SH-SY5Y (cell line): Measurements from ENCODE around the gene MRPL14.

Source experiments
- GATA2 ChIP-seq: IDR thresholded peaks from 2 replicates; pipeline ENCODE4 v1.6.1; 2011; ENCODE audit warnings: mild to moderate bottlenecking, low read depth, low read length
- GATA3 ChIP-seq: IDR thresholded peaks from 2 replicates; pipeline ENCODE4 v1.6.1; 2011; ENCODE audit warnings: low read depth, mild to moderate bottlenecking, low read length, moderate library complexity

DNA sequence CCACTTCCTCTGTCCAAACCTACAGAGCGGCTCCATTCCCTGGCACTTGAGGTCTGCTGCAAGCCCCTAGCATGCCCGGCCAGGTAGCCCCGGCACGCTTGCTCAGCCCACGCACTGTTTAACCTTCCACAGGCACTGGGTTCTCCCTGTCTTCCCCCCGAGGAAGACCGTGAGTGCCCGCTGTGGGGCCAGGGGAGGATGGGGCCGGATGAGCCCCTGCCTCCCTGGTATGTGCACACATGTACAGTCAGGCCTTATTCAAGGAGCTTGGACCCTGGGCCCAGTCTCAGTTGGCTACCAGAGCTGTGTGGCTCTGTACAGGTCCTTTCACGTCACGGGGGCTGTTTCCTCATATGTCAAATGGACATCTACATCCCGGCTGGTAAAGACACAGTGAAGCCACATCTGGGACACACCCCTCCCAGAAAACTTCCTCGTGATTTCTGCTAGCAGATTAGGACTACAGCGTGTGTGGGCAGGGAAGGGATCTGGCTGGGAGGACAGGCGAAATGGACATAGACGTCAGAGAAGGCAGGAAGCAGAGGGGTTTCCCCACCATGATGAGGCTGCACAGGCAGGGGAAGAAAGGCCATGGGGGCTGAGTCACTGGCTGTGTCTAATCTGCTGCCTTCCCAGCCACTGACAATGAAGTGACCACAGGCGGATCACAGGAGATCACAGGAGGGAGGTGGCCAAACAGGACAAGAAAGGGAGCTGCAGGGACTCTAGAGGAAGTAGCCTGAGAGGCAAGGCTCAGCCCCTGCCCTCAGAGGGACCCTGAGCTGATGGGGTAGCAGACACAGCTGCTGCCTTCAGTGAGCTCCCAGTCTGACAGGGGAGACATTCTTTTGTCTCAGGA is 62.9 kb downstream of the MRPL14 start:
- TF ChIP-seq GATA2 = no peak
- no peak for TF ChIP-seq GATA3
